Tibial artery (tissue), 4 donors: ENCODE measurements around the gene COCH.

Experiments used
- DNase-seq, 2 donors: peaks; one replicate each; pipeline ENCODE4 v3.0.0-alpha.2; 2019
- H3K27ac ChIP-seq, 2 donors: fragments of 200-600 bp; sonication (generic) in 1 of 2; 1 replicate in 1 of 2; 2 replicates in 1 of 2; pipeline ENCODE4 v1.5.1; 2018 to 2019; ENCODE audit warnings: mild to moderate bottlenecking in 1 of 2
- H3K27me3 ChIP-seq, 2 donors: fragments of 200-600 bp; sonication (generic) in 1 of 2; one replicate each; pipeline versions ENCODE4 v1.5.1 to v1.6.0; 2016 to 2019
- H3K36me3 ChIP-seq, 3 donors: fragments of 200-600 bp; sonication (generic) in 2 of 3; one replicate each; pipeline ENCODE4 v1.5.1; 2016 to 2019; ENCODE audit warnings: mild to moderate bottlenecking in 2 of 3
- H3K4me1 ChIP-seq, 4 donors: fragments of 200-600 bp; sonication (generic) in 2 of 4; 1 replicate in 3 of 4; 2 replicates in 1 of 4; pipeline ENCODE4 v1.5.1; 2016 to 2019
- H3K4me3 ChIP-seq, 2 donors: fragments of 200-600 bp; sonication (generic) in 1 of 2; 1 replicate in 1 of 2; 2 replicates in 1 of 2; pipeline ENCODE4 v1.5.1; 2018 to 2019; ENCODE audit warnings: mild to moderate bottlenecking in 2 of 2
- H3K9me3 ChIP-seq, 3 donors: fragments of 200-600 bp; sonication (generic) in 1 of 3; one replicate each; pipeline ENCODE4 v1.5.1; 2016 to 2019
- CTCF ChIP-seq, 2 experiments: fragments of 200-600 bp in 1 of 2; fragments of 450-650 bp in 1 of 2; IDR thresholded peaks; one replicate each; pipeline ENCODE4 v1.5.1; 2017 to 2019; ENCODE audit warnings: antibody characterized with exemption in 2 of 2, mild to moderate bottlenecking in 1 of 2, moderate library complexity in 1 of 2
- intact Hi-C: fragments of 100-400 bp; cut with DNase I; formaldehyde crosslinking; loops from one replicate; pipeline ENCODE4 v1.15.0; 2023; ENCODE audit warnings: low total_unique reads

Gene COCH

GRCh38 chr14:30874120-30874998 lies at the start of gene COCH:
Gene COCH, plus strand, starts transcription at chr14:30874559. Its CDS starts 380 bp downstream, at chr14:30874939.
- Histone ChIP-seq H3K4me3 (peak within 1 kb of the TSS; percentile 39 to 58), H3K27ac (no peak within 1 kb of the TSS), H3K27me3 (peaks cover 0 to 45% of the 10 kb centered on the region in 2 donors), H3K9me3 (no peaks in the 10 kb centered on the region), H3K4me1 (peaks cover 0 to 21% (median 18%) of the 10 kb centered on the region in 4 donors), H3K36me3 (no peaks in the 10 kb centered on the region)
- DNase-seq = no peak
- TF ChIP-seq CTCF (IDR thresholded peaks at IDR 0.05) = peak; percentile 15 to 17
- intact Hi-C loops = no loop called here

- Histone ChIP-seq H3K27ac (no peak overlapping the region), H3K9me3 (peaks cover 0 to 10% (median 7%) of the 10 kb centered on the region in 3 donors), H3K4me3 (no peak overlapping the region), H3K36me3 (no peaks in the 10 kb centered on the region), H3K4me1 (no peaks in the 10 kb centered on the region), H3K27me3 (no peaks in the 10 kb centered on the region)
- intact Hi-C loops = no loop called here
- TF ChIP-seq CTCF (IDR thresholded peaks at IDR 0.05) = no peak
- no peak for DNase-seq
Measured at GRCh38 chr14:30826070-30826469, 48.3 kb upstream of the COCH start.

GRCh38 chr14:30829853-30830252 lies 44.5 kb upstream of the COCH start:
- no peak for TF ChIP-seq CTCF (IDR thresholded peaks at IDR 0.05)
- no peak for DNase-seq
- no peaks in the 10 kb centered on the region for H3K36me3 ChIP-seq
- H3K27me3 ChIP-seq = no peaks in the 10 kb centered on the region
- intact Hi-C loops = no loop called here
- no peaks in the 10 kb centered on the region for H3K4me1 ChIP-seq
- H3K9me3 ChIP-seq = peaks cover 0 to 10% (median 7%) of the 10 kb centered on the region in 3 donors
- H3K27ac ChIP-seq = no peak overlapping the region
- no peak overlapping the region for H3K4me3 ChIP-seq

- peaks cover 0 to 7% (median 0%) of the 10 kb centered on the region in 4 donors for H3K4me1 ChIP-seq
- no peak overlapping the region for H3K27ac ChIP-seq
- no peak for DNase-seq
- no peak overlapping the region for H3K4me3 ChIP-seq
- TF ChIP-seq CTCF (IDR thresholded peaks at IDR 0.05) = no peak
- intact Hi-C loops = no loop called here
- H3K36me3 ChIP-seq = no peaks in the 10 kb centered on the region
- no peaks in the 10 kb centered on the region for H3K9me3 ChIP-seq
- no peaks in the 10 kb centered on the region for H3K27me3 ChIP-seq
Measured at GRCh38 chr14:30834353-30834752, 40.0 kb upstream of the COCH start.

- Histone ChIP-seq H3K4me1 (peaks cover 0 to 7% (median 0%) of the 10 kb centered on the region in 4 donors), H3K27me3 (no peaks in the 10 kb centered on the region), H3K36me3 (no peaks in the 10 kb centered on the region), H3K27ac (no peak overlapping the region), H3K9me3 (no peaks in the 10 kb centered on the region), H3K4me3 (no peak overlapping the region)
- no peak for TF ChIP-seq CTCF (IDR thresholded peaks at IDR 0.05)
- intact Hi-C loops = no loop called here
- DNase-seq = no peak
Measured at GRCh38 chr14:30838351-30838750, 36.0 kb upstream of the COCH start.
